HEK293T (cell line): Measurements from ENCODE around the gene DROSHA.

Source experiments
- ELF4 ChIP-seq: fragments of 450-650 bp; IDR thresholded peaks from 2 replicates; pipeline ENCODE4 v1.6.1; 2017; ENCODE audit warnings: antibody characterized with exemption
- L3MBTL2 ChIP-seq: fragments of 450-650 bp; conservative IDR thresholded peaks from 2 replicates; pipeline ENCODE4 v1.6.1; 2016; ENCODE audit warnings: mild to moderate bottlenecking
- SP1 ChIP-seq: fragments of 450-650 bp; IDR thresholded peaks from 2 replicates; pipeline ENCODE4 v1.6.1; 2017
- TARDBP ChIP-seq: fragments of 450-650 bp; IDR thresholded peaks from 2 replicates; pipeline ENCODE4 v1.6.1; 2016

DNA sequence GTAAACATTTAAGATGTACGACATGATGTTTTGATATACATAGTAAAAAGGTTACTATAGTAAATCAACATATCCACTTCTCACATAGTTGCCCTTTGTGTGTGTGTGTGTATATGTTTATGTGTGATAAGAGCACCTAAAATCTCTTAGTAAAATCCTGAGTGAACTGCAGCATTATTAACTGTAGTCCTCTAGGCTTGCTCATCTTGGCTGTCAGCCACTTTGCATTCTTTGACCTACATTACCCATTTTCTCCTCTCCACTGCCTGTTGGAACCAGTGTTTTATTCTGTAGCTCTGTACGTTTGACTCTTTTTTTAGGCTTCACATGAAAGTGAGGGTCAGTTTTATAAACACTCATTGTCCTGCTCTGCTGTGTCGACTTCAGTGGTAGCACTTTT is 24.6 kb upstream of the DROSHA start:
- TF ChIP-seq L3MBTL2 (no peak), TARDBP (no peak), SP1 (no peak), ELF4 (no peak)
